ENCODE data around the gene JMJD1C. TPM values are rescaled to one million over a fixed set of nuclear protein-coding genes. Genes with fewer than 3 reads are reported as not detected.

Gene JMJD1C
- total RNA-seq, 1 experiment from 2014 or later, result 66.3 TPM

GRCh38 chr10:63132651-63133055, 333.1 kb downstream of the JMJD1C start:
- H3K36me3 ChIP-seq (ENCODE audit: control insufficient read depth in 1 of 2, insufficient read depth in 2 of 2, low read length in 2 of 2), result no peaks in the 10 kb centered on the region
- H3K79me2 ChIP-seq (ENCODE audit: insufficient read depth, low read length), result peaks cover 44% of the 10 kb centered on the region
- H3K9ac ChIP-seq (ENCODE audit: low read length), result no peak overlapping the region
- no peak overlapping the region; a peak in 1 of 4 replicates for H3K4me3 ChIP-seq (replicated peaks in 1 of 2; ENCODE audit: low read depth in 1 of 2, low read length in 2 of 2)
- ATAC-seq (peak; percentile 3), DNase-seq (ENCODE audit: low read depth, low spot score) (no peak)
- H3K9me2 ChIP-seq (ENCODE audit: insufficient read depth), result no peaks in the 10 kb centered on the region
- H3K4me1 ChIP-seq (ENCODE audit: control insufficient read depth in 1 of 2, insufficient read depth in 2 of 2, low read length in 2 of 2), result peaks cover 2 to 19% of the 10 kb centered on the region in 2 experiments; a peak in 3 of 4 replicates
- peak overlapping the region; percentile 39; the same call in 1 of the 2 replicates for H3K4me2 ChIP-seq (ENCODE audit: low read length)
- ChIA-PET CTCF (interaction anchor here (0.8 to 1.0 kb wide), 3 partner anchors 34 to 633 kb away, joined by 3 read pairs; no protein-coding TSS in a partner anchor), RAD21 (ENCODE audit: low non-redundant PET in 1 of 2, low total read pairs in 2 of 2, uncharacterized antibody in 2 of 2, unreplicated experiment in 2 of 2) (no interaction called here), POLR2A (interaction anchor here (1.2 to 1.5 kb wide), 5 partner anchors 9 to 49 kb away, joined by 3 to 4 read pairs (median 4); no protein-coding TSS in a partner anchor)
- peak overlapping the region; percentile 16 for H2AFZ ChIP-seq (ENCODE audit: low read depth, low read length, poor library complexity, severe bottlenecking)
- no peak for TF ChIP-seq ATF3 (IDR thresholded peaks at IDR 0.05)
- no peak for TF ChIP-seq POLR2A (IDR thresholded peaks at IDR 0.05; ENCODE audit: borderline replicate concordance, extremely low read depth, insufficient read depth, insufficient read length)
- no peak for TF ChIP-seq MAX (IDR thresholded peaks at IDR 0.05)
- TF ChIP-seq, protein P1, sequence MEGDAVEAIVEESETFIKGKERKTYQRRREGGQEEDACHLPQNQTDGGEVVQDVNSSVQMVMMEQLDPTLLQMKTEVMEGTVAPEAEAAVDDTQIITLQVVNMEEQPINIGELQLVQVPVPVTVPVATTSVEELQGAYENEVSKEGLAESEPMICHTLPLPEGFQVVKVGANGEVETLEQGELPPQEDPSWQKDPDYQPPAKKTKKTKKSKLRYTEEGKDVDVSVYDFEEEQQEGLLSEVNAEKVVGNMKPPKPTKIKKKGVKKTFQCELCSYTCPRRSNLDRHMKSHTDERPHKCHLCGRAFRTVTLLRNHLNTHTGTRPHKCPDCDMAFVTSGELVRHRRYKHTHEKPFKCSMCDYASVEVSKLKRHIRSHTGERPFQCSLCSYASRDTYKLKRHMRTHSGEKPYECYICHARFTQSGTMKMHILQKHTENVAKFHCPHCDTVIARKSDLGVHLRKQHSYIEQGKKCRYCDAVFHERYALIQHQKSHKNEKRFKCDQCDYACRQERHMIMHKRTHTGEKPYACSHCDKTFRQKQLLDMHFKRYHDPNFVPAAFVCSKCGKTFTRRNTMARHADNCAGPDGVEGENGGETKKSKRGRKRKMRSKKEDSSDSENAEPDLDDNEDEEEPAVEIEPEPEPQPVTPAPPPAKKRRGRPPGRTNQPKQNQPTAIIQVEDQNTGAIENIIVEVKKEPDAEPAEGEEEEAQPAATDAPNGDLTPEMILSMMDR (IDR thresholded peaks at IDR 0.05 in 2 of 3, conservative IDR thresholded peaks at IDR 0.05 in 1 of 3; ENCODE audit: borderline replicate concordance in 1 of 3, insufficient read depth in 1 of 3, low read depth in 2 of 3, low read length in 2 of 3), result 0 out of 6 replicates have a peak, but pooled peaks of 1 of the 3 experiments have one; percentile 25
- no peaks in the 10 kb centered on the region for H4K20me1 ChIP-seq (ENCODE audit: insufficient read depth)
- TSS peak; percentile 79 for BruUV-seq (replicated peaks)
- intact Hi-C loops (cut with micrococcal nuclease), result loop anchor here (5.0 kb wide), 1 partner anchor 315 kb away; the partner anchor contains the start of gene EGR2
- H3K27ac ChIP-seq (ENCODE audit: low read depth, low read length), result peak overlapping the region; percentile 19; the same call in 1 of the 2 replicates
- no peaks in the 10 kb centered on the region for H3K27me3 ChIP-seq (ENCODE audit: insufficient read depth, low read length)
- no peaks in the 10 kb centered on the region for H3K9me3 ChIP-seq (ENCODE audit: control insufficient read depth in 1 of 2, insufficient read depth in 1 of 2, low read depth in 1 of 2, low read length in 2 of 2)

- no peaks in the 10 kb centered on the region for H4K20me1 ChIP-seq (ENCODE audit: insufficient read depth)
- ATAC-seq (no peak), DNase-seq (ENCODE audit: low read depth, low spot score) (no peak)
- ChIA-PET RAD21 (ENCODE audit: low non-redundant PET in 1 of 2, low total read pairs in 2 of 2, uncharacterized antibody in 2 of 2, unreplicated experiment in 2 of 2) (no interaction called here), POLR2A (no interaction called here), CTCF (no interaction called here)
- intact Hi-C loops (cut with micrococcal nuclease), result loop anchor here (5.0 kb wide), 1 partner anchor 313 kb away; the partner anchor contains the start of gene EGR2
- peaks cover 2 to 16% of the 10 kb centered on the region in 2 experiments; a peak in 3 of 4 replicates for H3K4me1 ChIP-seq (ENCODE audit: control insufficient read depth in 1 of 2, insufficient read depth in 2 of 2, low read length in 2 of 2)
- no peaks in the 10 kb centered on the region for H3K9me2 ChIP-seq (ENCODE audit: insufficient read depth)
- H3K79me2 ChIP-seq (ENCODE audit: insufficient read depth, low read length), result peaks cover 16% of the 10 kb centered on the region
- no peaks in the 10 kb centered on the region for H3K27me3 ChIP-seq (ENCODE audit: insufficient read depth, low read length)
- H3K4me2 ChIP-seq (ENCODE audit: low read length), result no peak overlapping the region
- BruUV-seq (replicated peaks), result no TSS peak
- no peak overlapping the region for H3K4me3 ChIP-seq (replicated peaks in 1 of 2; ENCODE audit: low read depth in 1 of 2, low read length in 2 of 2)
- H3K9me3 ChIP-seq (ENCODE audit: control insufficient read depth in 1 of 2, insufficient read depth in 1 of 2, low read depth in 1 of 2, low read length in 2 of 2), result no peaks in the 10 kb centered on the region
- no peaks in the 10 kb centered on the region for H3K36me3 ChIP-seq (ENCODE audit: control insufficient read depth in 1 of 2, insufficient read depth in 2 of 2, low read length in 2 of 2)
- H2AFZ ChIP-seq (ENCODE audit: low read depth, low read length, poor library complexity, severe bottlenecking), result no peak overlapping the region
- H3K9ac ChIP-seq (ENCODE audit: low read length), result no peak overlapping the region
- no peak overlapping the region for H3K27ac ChIP-seq (ENCODE audit: low read depth, low read length)
- TF ChIP-seq TCF7L2 (IDR thresholded peaks at IDR 0.05; ENCODE audit: borderline replicate concordance, extremely low read depth, insufficient read depth, insufficient read length) (no peak), ATF3 (IDR thresholded peaks at IDR 0.05) (no peak), POLR2A (IDR thresholded peaks at IDR 0.05; ENCODE audit: borderline replicate concordance, extremely low read depth, insufficient read depth, insufficient read length) (no peak), EZH2 (IDR thresholded peaks at IDR 0.05) (no peak), CEBPB (IDR thresholded peaks at IDR 0.05; ENCODE audit: low read depth) (no peak), FOSL1 (IDR thresholded peaks at IDR 0.05; ENCODE audit: low read depth) (no peak), EZH2phosphoT487 (IDR thresholded peaks at IDR 0.05; ENCODE audit: borderline replicate concordance) (no peak), JUND (IDR thresholded peaks at IDR 0.05) (no peak)
- TF ChIP-seq, protein P1 (IDR thresholded peaks at IDR 0.05 in 2 of 3, conservative IDR thresholded peaks at IDR 0.05 in 1 of 3; ENCODE audit: borderline replicate concordance in 1 of 3, insufficient read depth in 1 of 3, low read depth in 2 of 3, low read length in 2 of 3), result no peak
Observed at GRCh38 chr10:63129888-63130287, 335.9 kb downstream of the JMJD1C start.

Measured in HCT116 (cell line).